ENCODE measurements around the gene FXYD3. TPM values are rescaled to one million over a fixed set of nuclear protein-coding genes. Genes with fewer than 3 reads are reported as not detected.

The FXYD3 gene
- total RNA-seq, 1 donor from 2014 or later = not detected

DNA sequence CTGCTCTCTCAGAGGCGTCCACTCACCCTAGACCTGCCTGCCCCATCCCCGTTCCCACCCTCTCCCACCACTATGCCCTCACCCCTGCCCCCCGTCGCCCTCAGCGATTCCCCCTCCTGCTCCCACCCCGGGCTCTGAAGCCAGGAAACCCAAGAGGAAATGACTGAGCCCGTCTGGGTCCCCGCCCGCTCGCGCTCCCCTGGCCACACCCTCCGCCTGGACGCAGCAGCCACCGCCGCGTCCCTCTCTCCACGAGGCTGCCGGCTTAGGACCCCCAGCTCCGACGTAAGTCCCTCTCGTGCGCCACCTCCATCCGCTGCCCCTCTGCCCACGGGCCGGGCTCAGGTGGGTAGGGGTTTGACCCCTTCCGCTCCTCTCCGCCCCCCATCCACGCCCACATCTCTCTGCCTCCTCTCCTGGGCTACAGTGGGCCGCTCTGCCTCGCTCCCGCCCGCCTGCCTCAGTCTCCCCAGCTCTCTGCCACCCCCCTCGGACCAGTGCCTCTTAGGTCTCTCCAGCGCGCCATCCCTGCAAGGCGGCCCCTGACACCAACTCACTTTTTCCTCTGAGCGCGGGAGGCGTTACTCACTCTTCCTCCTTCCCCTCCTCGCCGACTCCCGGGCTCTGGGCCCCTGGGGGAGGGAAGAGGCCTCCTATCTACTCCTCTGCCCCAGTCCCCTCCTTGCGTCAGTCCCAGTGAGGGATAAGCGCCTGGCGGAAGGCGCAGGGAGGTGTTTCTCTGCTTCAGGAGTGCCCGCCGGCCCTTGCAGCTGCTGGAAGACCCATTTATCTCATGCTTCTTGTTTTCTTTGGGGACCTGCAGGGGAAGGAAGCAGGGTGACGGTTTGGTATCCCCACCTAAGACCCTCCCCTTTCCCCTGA is 39.1 kb downstream of the FXYD3 start, which contains the start of gene FXYD5:
Gene FXYD5 (plus strand): TSS at position 211 of the 882 bp plus-strand sequence. CDS start 816 bp downstream, outside the sequence.
- FAIRE-seq = no peak
- DNase-seq (ENCODE audit: low spot score in 2 of 2) = peak in 1 of 2 donors; percentile 37

DNA sequence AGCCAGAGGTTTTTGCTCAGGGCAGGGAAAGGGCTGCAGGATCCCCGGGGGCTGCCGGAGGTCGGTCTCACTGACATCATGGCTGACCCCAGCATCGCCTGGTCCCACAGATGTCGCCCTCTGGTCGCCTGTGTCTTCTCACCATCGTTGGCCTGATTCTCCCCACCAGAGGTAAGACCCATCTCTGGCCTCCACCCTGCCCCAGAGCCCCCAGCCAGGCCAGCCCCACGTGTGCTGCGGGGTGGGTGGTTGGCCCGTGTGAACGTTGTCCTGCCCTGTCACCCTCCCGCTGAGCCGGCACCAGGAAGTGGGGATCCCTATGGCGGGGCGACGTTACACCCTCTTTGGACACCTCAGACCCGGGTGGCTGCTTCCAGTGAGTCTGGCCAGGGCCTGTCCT is 39.8 kb downstream of the FXYD3 start:
- FAIRE-seq (no peak), DNase-seq (ENCODE audit: low spot score in 2 of 2) (peak in 1 of 2 donors; percentile 12)

DNA sequence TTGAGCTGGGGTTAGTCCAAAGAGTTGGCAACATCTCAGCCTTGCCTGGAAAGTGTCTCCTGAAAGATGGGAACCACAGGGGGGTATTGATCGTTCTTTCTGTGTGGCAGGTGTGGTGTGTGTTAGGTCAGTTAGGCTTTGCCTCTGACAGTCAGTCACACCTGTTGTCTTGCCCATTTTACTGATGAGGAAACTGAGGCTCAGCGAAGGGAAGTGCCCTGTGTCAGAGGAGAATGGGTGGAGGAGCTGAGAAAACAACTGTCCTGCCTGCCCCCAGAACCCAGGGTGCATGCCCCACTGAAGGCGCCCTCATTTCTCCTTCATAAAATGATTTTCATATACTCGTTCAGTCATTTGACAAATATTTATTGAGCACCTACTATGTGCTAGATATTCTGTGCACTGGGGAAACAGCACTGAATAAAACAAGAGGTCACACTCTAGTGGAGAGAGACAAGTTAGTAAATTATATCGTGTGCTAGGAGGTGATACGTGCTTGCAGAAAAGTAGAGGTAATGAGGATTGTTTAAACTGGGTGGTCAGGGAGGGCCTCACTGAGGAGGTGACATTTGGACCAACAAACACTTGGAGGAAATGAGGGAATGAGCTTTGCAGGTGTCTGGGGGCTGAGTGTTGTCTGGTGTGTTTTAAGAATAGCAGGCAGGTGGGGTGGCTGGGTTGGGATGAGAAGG is 40.5 kb downstream of the FXYD3 start:
- FAIRE-seq (no peak), DNase-seq (ENCODE audit: low spot score in 2 of 2) (no peak)

- FAIRE-seq (no peak), DNase-seq (ENCODE audit: low spot score in 2 of 2) (no peak)
Observed at GRCh38 chr19:35156673-35157014, 41.0 kb downstream of the FXYD3 start.

- FAIRE-seq = no peak
- DNase-seq (ENCODE audit: low spot score in 2 of 2) = no peak
Observed at GRCh38 chr19:35157431-35157830, 41.8 kb downstream of the FXYD3 start.

DNA sequence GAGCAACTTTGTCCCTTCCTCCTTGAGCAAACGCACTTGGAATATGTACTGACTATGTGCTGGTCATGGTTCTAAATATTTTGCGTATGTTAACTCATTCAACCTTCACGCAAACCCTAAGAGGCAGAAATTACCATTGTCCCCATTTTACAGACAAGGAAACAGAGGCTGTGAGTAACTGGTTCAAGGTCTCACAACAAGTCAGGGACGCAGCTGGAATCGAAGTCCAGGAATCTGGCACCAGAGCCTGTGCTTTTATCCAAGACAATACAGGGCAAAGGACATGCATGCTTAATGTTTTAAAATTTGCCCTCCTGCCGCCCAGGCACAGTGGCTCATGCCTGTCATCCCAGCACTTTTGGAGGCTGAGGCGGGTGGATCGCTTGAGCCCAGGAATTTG is 44.0 kb downstream of the FXYD3 start:
- DNase-seq (ENCODE audit: low spot score in 2 of 2) (no peak), FAIRE-seq (no peak)

DNA sequence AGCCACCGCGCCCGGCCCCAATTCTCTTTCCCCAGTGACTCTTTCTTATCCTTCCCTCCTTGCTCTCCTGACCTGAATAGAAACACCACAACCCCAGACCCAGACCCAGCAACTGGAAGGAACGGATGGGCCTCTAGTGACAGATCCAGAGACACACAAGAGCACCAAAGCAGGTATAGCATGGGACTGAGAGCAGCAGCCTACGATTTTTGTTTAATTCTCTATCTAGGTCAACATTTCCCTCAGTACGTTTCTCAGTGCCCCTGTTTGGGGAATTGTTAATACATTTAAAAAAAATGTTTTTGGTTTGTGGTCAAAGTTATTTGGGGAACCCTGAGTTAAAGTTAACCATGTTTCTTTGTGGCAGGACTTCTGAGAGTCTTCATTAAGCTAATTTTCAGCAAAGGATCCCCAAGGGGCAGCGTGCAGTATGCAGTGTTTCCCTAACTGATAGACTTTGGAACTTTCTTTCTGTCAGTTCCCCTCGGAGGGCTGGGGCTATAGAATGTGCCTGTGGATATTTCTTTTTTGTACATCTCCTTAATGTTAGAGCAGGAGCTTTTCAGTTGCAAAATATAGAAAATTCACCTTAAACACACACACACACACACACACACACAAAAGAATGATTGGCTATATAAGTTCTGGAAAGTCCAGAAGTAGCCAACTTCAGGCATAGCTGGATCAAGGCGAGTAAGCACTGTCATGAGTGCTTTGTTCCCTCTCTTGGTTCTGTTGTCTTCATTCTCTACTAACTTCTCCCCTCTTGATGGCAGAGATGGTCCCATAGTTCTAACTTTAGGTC is 45.2 kb downstream of the FXYD3 start:
- no peak for FAIRE-seq

GRCh38 chr19:35161434-35161743 is 45.8 kb downstream of the FXYD3 start:
- DNase-seq (ENCODE audit: low spot score in 2 of 2) (no peak), FAIRE-seq (no peak)

More for the DNA sequence above, 45.2 kb downstream of the FXYD3 start:
- DNase-seq (ENCODE audit: low spot score in 2 of 2) = no peak

DNA sequence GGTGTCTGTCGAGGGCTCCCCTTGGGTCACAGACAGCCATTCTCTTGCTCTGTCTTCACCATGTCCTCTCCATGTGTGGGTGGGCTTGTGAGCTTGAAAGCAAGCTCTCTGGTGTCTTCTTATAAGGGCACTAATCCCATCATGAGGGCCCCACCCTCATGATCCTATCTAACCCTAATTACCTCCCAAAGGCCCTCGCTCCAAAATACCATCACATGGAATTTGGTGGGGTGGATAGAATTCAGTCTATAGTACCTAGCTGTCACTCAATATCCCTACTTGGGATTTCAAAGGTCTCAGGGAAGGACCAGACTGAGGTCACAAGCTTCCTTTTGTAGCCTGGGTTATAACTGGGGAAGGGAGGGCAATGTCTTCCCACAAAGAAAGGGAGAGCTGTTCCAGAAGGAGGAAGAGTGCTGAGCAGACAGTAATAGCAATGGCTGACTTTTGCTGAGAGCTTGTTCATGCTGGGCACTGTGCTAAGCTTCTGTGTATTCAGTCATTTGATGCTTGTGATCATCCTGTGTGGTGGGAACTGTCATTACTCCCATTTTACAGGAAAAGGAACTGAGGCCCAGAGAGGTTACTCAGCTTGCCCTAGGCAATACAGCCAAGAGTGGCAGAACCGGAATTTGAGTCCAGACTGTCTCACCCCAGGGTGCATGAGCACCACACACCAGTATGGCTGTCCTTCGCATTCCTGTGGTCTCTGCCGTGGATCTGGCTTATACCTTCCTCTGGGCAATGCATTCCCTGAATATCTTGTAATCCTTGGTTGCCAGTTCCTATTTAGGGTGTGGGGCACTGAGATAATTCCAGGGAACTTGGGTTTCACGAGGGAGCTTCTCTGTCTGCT is 47.1 kb downstream of the FXYD3 start:
- no peak for DNase-seq (ENCODE audit: low spot score in 2 of 2)
- no peak for FAIRE-seq

DNA sequence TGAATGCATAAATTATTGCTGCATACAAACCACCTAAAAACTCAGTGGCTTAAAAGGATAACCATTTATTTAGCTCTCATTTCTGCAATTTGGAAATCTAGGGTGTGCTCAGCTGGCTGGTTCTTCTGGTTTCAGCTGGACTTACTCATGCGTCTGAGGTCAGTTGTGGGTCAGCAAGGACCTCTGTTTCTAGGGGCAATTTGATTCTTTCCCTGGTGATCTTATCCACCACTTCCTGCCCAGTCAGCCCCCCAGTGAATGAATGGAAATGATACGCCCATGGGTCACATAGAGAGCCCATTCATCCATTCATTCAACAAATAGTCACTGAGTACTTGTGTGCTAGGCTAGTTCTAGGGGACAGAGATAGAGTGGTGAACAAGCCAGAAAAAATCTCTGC is 48.8 kb downstream of the FXYD3 start:
- DNase-seq (ENCODE audit: low spot score in 2 of 2) = no peak
- FAIRE-seq = no peak

GRCh38 chr19:35165200-35166058 is 49.8 kb downstream of the FXYD3 start:
- no peak for DNase-seq (ENCODE audit: low spot score in 2 of 2)
- no peak for FAIRE-seq

GRCh38 chr19:35166100-35167063 is 50.8 kb downstream of the FXYD3 start:
- FAIRE-seq (no peak), DNase-seq (ENCODE audit: low spot score in 2 of 2) (no peak)

DNA sequence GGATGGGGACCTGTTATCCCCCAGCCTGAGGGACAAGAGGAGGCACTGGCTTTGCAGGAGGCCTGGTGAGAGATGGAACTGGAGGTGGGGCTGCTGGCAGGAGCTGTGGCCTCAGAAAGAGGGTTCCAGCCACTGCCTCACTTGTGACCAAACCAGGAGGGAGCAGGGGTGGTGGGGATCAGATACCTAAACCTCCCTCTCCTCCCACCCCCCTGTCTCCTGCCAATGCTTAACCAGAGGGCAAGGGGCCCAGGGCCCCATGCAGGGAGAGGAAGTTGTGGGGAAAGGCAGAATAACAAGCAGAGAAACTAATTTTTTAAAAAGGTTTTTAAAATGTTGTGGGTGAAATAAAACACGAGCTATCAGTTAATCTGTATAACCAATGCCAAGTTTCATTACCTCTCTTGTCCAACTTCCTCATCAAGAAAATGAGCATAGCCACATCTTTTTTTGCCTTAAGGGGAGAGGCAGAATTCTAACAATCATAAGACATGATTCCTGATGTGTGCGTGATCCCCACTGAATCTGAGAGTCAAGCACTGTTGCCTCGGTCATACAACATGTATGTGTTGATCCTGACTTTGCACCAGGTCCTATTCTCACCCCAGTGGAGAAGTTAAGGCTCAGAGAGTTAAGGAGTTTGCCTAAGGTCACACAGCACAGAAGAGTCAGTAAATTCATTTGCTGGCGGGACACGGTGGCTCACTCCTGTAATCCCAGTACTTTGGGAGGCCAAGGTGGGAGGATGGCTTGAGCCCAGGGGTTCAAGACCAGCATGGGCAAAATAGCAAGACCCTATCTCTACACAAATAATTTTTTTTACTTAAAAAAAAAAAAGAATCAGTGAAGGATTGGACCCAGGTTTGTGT is 51.9 kb downstream of the FXYD3 start:
- FAIRE-seq (no peak), DNase-seq (ENCODE audit: low spot score in 2 of 2) (no peak)

GRCh38 chr19:35168196-35168595 is 52.6 kb downstream of the FXYD3 start:
- DNase-seq (ENCODE audit: low spot score in 2 of 2) (no peak), FAIRE-seq (no peak)

GRCh38 chr19:35169221-35169995 is 53.8 kb downstream of the FXYD3 start:
- FAIRE-seq = no peak

GRCh38 chr19:35170359-35171061 is 54.9 kb downstream of the FXYD3 start:
- DNase-seq (ENCODE audit: low spot score in 2 of 2) (no peak), FAIRE-seq (peak; percentile 37)

More at GRCh38 chr19:35169221-35169995, 53.8 kb downstream of the FXYD3 start:
- no peak for DNase-seq (ENCODE audit: low spot score in 2 of 2)
